Smooth muscle cell of trachea (primary cell): ENCODE results near the gene OR6C4. TPM values are rescaled to one million over a fixed set of nuclear protein-coding genes. Genes with fewer than 3 reads are reported as not detected.

ENCODE experiments used
- total RNA-seq: library from RNA; depleted of rRNA; stranded (reverse); fragments of >200 nt; gene quantifications from 2 replicates; pipeline ENCODE4 v1.2.1, GENCODE V29; 2014

Gene OR6C4
- total RNA-seq: not detected in 2 replicates

GRCh38 chr12:55549302-55549701 lies at the start of gene OR6C4:
Gene OR6C4, plus strand, starts transcription at chr12:55549602. Its CDS starts 1,625 bp downstream, at chr12:55551227.

GRCh38 chr12:55572168-55572567 lies 22.8 kb downstream of the OR6C4 start, which contains the start of gene OR2AP1:
Gene OR2AP1, plus strand, starts transcription at chr12:55572468. Its CDS starts 1,947 bp downstream, at chr12:55574415.

Other genes with a start within 250 kb of the OR6C4 start
- not detected in 2 replicates for gene OR6C1, start 235.3 kb upstream of the OR6C4 start, total RNA-seq
- gene OR6C3, start 218.9 kb upstream of the OR6C4 start, total RNA-seq: not detected in 2 replicates
- gene OR6C75, start 186.6 kb upstream of the OR6C4 start, total RNA-seq: not detected in 2 replicates
- not detected in 2 replicates for gene OR6C65, start 149.1 kb upstream of the OR6C4 start, total RNA-seq
- gene OR6C76, start 123.3 kb upstream of the OR6C4 start, total RNA-seq: not detected in 2 replicates
- gene OR6C2, start 105.5 kb upstream of the OR6C4 start, total RNA-seq: not detected in 2 replicates
- not detected in 2 replicates for gene OR6C70, start 79.5 kb upstream of the OR6C4 start, total RNA-seq
- not detected in 2 replicates for gene OR6C68, start 57.2 kb upstream of the OR6C4 start, total RNA-seq
- not detected in 2 replicates for gene OR2AP1, start 22.9 kb downstream of the OR6C4 start, total RNA-seq
- gene OR10P1, start 87.3 kb downstream of the OR6C4 start, total RNA-seq: not detected in 2 replicates
- 55.0 and 68.8 TPM in 2 replicates for gene ITGA7, start 158.3 kb downstream of the OR6C4 start, total RNA-seq
- 62.9 and 118 TPM in 2 replicates for gene BLOC1S1, start 166.4 kb downstream of the OR6C4 start, total RNA-seq
- gene RDH5, start 170.8 kb downstream of the OR6C4 start, total RNA-seq: 36.7 and 58.9 TPM in 2 replicates
- 2,880 and 3,412 TPM in 2 replicates for gene CD63, start 179.4 kb downstream of the OR6C4 start, total RNA-seq
- 10.2 and 18.4 TPM in 2 replicates for gene GDF11, start 193.5 kb downstream of the OR6C4 start, total RNA-seq